GM12878 (cell line): ENCODE data around the gene ADCK1. TPM values are rescaled to one million over a fixed set of nuclear protein-coding genes. Genes with fewer than 3 reads are reported as not detected.

ENCODE experiments used
- ATAC-seq: fragments of 200-7000 bp; cut with Tn5 transposase; 3 replicates; pipeline ENCODE4 v1.9.1; 2020; ENCODE audit warnings: mild to moderate bottlenecking, moderate library complexity
- BruUV-seq: library from RNA; stranded (reverse); fragments of 400-500 nt; replicated peaks from 2 replicates; lab custom pipeline; 2021; lab: Mats Ljungman, UMichigan
- CTCF ChIA-PET: fragments of 300-600 bp; sonication (Branson Sonifier 250); formaldehyde crosslinking; extraction: SDS; loops from one replicate; lab custom pipeline; 2021; ENCODE audit warnings: inconsistent platforms; lab: Yijun Ruan, JAX
- POLR2A ChIA-PET: fragments of 350-600 bp; formaldehyde crosslinking; extraction: SDS; loops from one replicate; lab custom pipeline; 2021; ENCODE audit warnings: inconsistent platforms; lab: Charles Lee
- RAD21 ChIA-PET: fragments of 300-600 bp; sonication (Branson Sonifier 250); formaldehyde crosslinking; loops from one replicate; lab custom pipeline; 2023; ENCODE audit warnings: antibody characterized with exemption; ENCODE audit not compliant: unreplicated experiment; lab: Charles Lee
- SMC1A ChIA-PET: fragments of 300-600 bp; sonication (Branson Sonifier 250); formaldehyde crosslinking; loops from one replicate; lab custom pipeline; 2023; ENCODE audit not compliant: unreplicated experiment, uncharacterized antibody; lab: Charles Lee
- DNase-seq: peaks from one replicate; pipeline ENCODE4 v3.0.0-alpha.2; 2011; ENCODE audit warnings: low read depth, low spot score
- FAIRE-seq: peaks from 3 replicates; lab custom pipeline; 2011; peaks lifted over from hg19 to GRCh38; lab: Jason Lieb, UNC
- H2AFZ ChIP-seq: 2 replicates; pipeline ENCODE4 v1.6.0; 2011; ENCODE audit warnings: low read depth, low read length, control low read depth; ENCODE audit not compliant: control insufficient read depth
- H3K27ac ChIP-seq: 2 replicates; pipeline ENCODE4 v1.5.1; 2011; ENCODE audit warnings: control low read depth; ENCODE audit not compliant: control insufficient read depth, insufficient read depth
- H3K27me3 ChIP-seq, 2 experiments: replicated peaks in 1 of 2; 2 replicates each; pipeline versions ENCODE4 v1.6.0 to v1.6.1; 2011; ENCODE audit warnings: low read length in 1 of 2; ENCODE audit not compliant: control insufficient read depth in 2 of 2, insufficient read depth in 2 of 2
- H3K36me3 ChIP-seq, 2 experiments: 2 replicates each; pipeline ENCODE4 v1.5.1; 2011; ENCODE audit warnings: low read length in 1 of 2; ENCODE audit not compliant: control insufficient read depth in 2 of 2, insufficient read depth in 2 of 2
- H3K4me1 ChIP-seq: 2 replicates; pipeline ENCODE4 v1.6.1; 2011; ENCODE audit warnings: mild to moderate bottlenecking, low read length, moderate library complexity, mixed read lengths; ENCODE audit not compliant: control insufficient read depth, insufficient read depth
- H3K4me2 ChIP-seq: 2 replicates; pipeline ENCODE4 v1.6.0; 2011; ENCODE audit warnings: control low read depth; ENCODE audit not compliant: control insufficient read depth, insufficient read depth
- H3K4me3 ChIP-seq: fragments of 200-600 bp; sonication (generic); 2 replicates; pipeline ENCODE4 v1.5.1; 2016
- H3K79me2 ChIP-seq: 2 replicates; pipeline ENCODE4 v1.6.0; 2011; ENCODE audit warnings: low read length; ENCODE audit not compliant: control insufficient read depth, insufficient read depth
- H3K9ac ChIP-seq: 2 replicates; pipeline ENCODE4 v1.8.0; 2011; ENCODE audit warnings: low read length, control low read depth, mixed read lengths; ENCODE audit not compliant: control insufficient read depth, insufficient read depth
- H3K9me3 ChIP-seq: replicated peaks from 3 replicates; pipeline ENCODE4 v1.5.1; 2011; ENCODE audit warnings: mild to moderate bottlenecking, low read length; ENCODE audit not compliant: control insufficient read depth, insufficient read depth
- H4K20me1 ChIP-seq: 2 replicates; pipeline ENCODE4 v1.6.0; 2011; ENCODE audit not compliant: control insufficient read depth, insufficient read depth
- BHLHE40 ChIP-seq, 2 experiments: fragments of 450-650 bp in 1 of 2; IDR thresholded peaks; 2 replicates each; pipeline ENCODE4 v1.6.1; 2011 to 2017; ENCODE audit warnings: low read depth in 2 of 2, borderline replicate concordance in 1 of 2, improper control_type of control experiment in 1 of 2, low read length in 1 of 2, mild to moderate bottlenecking in 1 of 2
- DPF2 ChIP-seq: fragments of 450-650 bp; IDR thresholded peaks from 2 replicates; pipeline ENCODE4 v1.6.1; 2017; ENCODE audit warnings: mild to moderate bottlenecking
- ELK1 ChIP-seq: IDR thresholded peaks from 2 replicates; pipeline ENCODE4 v1.6.1; 2012; ENCODE audit warnings: low read depth, low read length, improper control_type of control experiment
- HCFC1 ChIP-seq: fragments of 150-350 bp; IDR thresholded peaks from 2 replicates; pipeline ENCODE4 v1.6.1; 2014; ENCODE audit warnings: low read length
- IKZF1 ChIP-seq: fragments of 450-650 bp; conservative IDR thresholded peaks from 2 replicates; pipeline ENCODE4 v1.6.1; 2017; ENCODE audit warnings: antibody characterized with exemption, mild to moderate bottlenecking
- KLF5 ChIP-seq: fragments of 450-650 bp; IDR thresholded peaks from 2 replicates; pipeline ENCODE4 v1.6.1; 2014; ENCODE audit warnings: mild to moderate bottlenecking; ENCODE audit not compliant: partially characterized antibody
- MLLT1 ChIP-seq: fragments of 450-650 bp; IDR thresholded peaks from 2 replicates; pipeline ENCODE4 v1.6.1; 2016; ENCODE audit warnings: mild to moderate bottlenecking
- NR2C2 ChIP-seq: IDR thresholded peaks from 2 replicates; pipeline ENCODE4 v1.6.1; 2011; ENCODE audit warnings: borderline replicate concordance, low read depth; ENCODE audit not compliant: control insufficient read depth, insufficient read length
- PAX8 ChIP-seq: fragments of 450-650 bp; IDR thresholded peaks from 2 replicates; pipeline ENCODE4 v1.6.1; 2017; ENCODE audit warnings: mild to moderate bottlenecking, moderate library complexity
- POLR2AphosphoS2 ChIP-seq: IDR thresholded peaks from 2 replicates; pipeline ENCODE4 v1.6.1; 2011; ENCODE audit warnings: low read depth, mild to moderate bottlenecking, low read length, improper control_type of control experiment, moderate library complexity
- RBBP5 ChIP-seq: fragments of 200-600 bp; sonication (generic); conservative IDR thresholded peaks from 2 replicates; pipeline ENCODE4 v1.6.1; 2016
- SKIL ChIP-seq: fragments of 450-650 bp; IDR thresholded peaks from 2 replicates; pipeline ENCODE4 v1.6.1; 2017; ENCODE audit warnings: mild to moderate bottlenecking, low read depth, inconsistent platforms; ENCODE audit not compliant: poor library complexity, severe bottlenecking
- SREBF1 ChIP-seq: IDR thresholded peaks from 2 replicates; pipeline ENCODE4 v1.6.1; 2012; ENCODE audit warnings: mild to moderate bottlenecking, low read length
- SREBF2 ChIP-seq: IDR thresholded peaks from 2 replicates; pipeline ENCODE4 v1.6.1; 2012; ENCODE audit warnings: mild to moderate bottlenecking, low read length
- STAT3 ChIP-seq: IDR thresholded peaks from 2 replicates; pipeline ENCODE4 v1.6.1; 2011; ENCODE audit warnings: low read depth, low read length, improper control_type of control experiment
- WGBS: methylation state at CpG from one replicate; pipeline ENCODE4 v1.1.6; 2016; ENCODE audit warnings: low lambda C conversion rate; ENCODE audit not compliant: insufficient replicate concordance, insufficient coverage; ENCODE audit errors: missing lambda C conversion rate; 5-methylcytosine and 5-hydroxymethylcytosine counted together
- in situ Hi-C: fragments of 300-500 bp; cut with MboI; formaldehyde crosslinking; loops from 9 replicates; pipeline ENCODE4 v1.14.3; 2018; ENCODE audit warnings: mixed read lengths
- intact Hi-C: fragments of 100-400 bp; cut with micrococcal nuclease; formaldehyde crosslinking; loops from one replicate; pipeline ENCODE4 v1.14.2; 2022; ENCODE audit not compliant: unreplicated experiment
- polyA plus RNA-seq, 11 experiments: library from polyadenylated mRNA; depleted of rRNA in 4 of 11; unstranded in 6 of 11; stranded (reverse) in 5 of 11; fragments of >200 nt; fragmentation: Nextera tagmentation in 4 of 11; fragmentation: Illumina TruSeq in 1 of 11; extraction: Ambion mirVana in 4 of 11; extraction: Trizol in 1 of 11; gene quantifications; 1 replicate in 1 of 11; 2 replicates in 10 of 11; pipeline versions ENCODE4 v1.2.1 to v1.2.3, GENCODE V29; 2011 to 2016; ENCODE audit warnings: inconsistent platforms in 2 of 11, missing spikeins in 2 of 11, low read depth in 1 of 11
- total RNA-seq, 4 experiments: library from RNA; depleted of rRNA in 3 of 4; stranded (reverse); fragments of >200 nt in 3 of 4; fragmentation: Illumina TruSeq in 1 of 4; extraction: Trizol in 1 of 4; gene quantifications; 2 replicates each; pipeline versions ENCODE4 v1.2.1 to v1.2.3, GENCODE V29; 2013 to 2021

Gene ADCK1
- total and polyA plus RNA-seq, 10 of the 15 experiments (the other 5 are each of a cell fraction or from before 2014, with no cell fraction given), result 3.3 to 8.5 (median 5.1) TPM

- Histone ChIP-seq H3K27me3 (no peaks in the 10 kb centered on the region), H3K9ac (no peak overlapping the region), H3K36me3 (no peaks in the 10 kb centered on the region; a peak in 1 of 4 replicates), H3K79me2 (no peaks in the 10 kb centered on the region), H3K27ac (no peak overlapping the region), H3K4me3 (no peak overlapping the region), H3K4me1 (no peaks in the 10 kb centered on the region), H3K9me3 (no peaks in the 10 kb centered on the region), H3K4me2 (no peak overlapping the region), H2AFZ (no peak overlapping the region), H4K20me1 (no peaks in the 10 kb centered on the region)
- DNase-seq (no peak), FAIRE-seq (no peak), ATAC-seq (no peak)
- intact Hi-C loops (no loop called here), in situ Hi-C loops (no loop called here)
- BruUV-seq, result no TSS peak
- SMC1A ChIA-PET, result no interaction called here
- 83% methylated on average over 3 of the region's 3 CpGs for WGBS
- TF ChIP-seq ELK1 (no peak), STAT3 (no peak), BHLHE40 (IDR thresholded peaks at IDR 0.05; ENCODE audit: borderline replicate concordance in 1 of 2, low read depth in 2 of 2, low read length in 1 of 2) (no peak), SREBF1 (no peak), SREBF2 (no peak), IKZF1 (no peak), KLF5 (no peak), MLLT1 (no peak), DPF2 (no peak), NR2C2 (no peak), POLR2AphosphoS2 (no peak), PAX8 (no peak), SKIL (no peak), HCFC1 (no peak), RBBP5 (no peak)
- POLR2A ChIA-PET, result no interaction called here
- RAD21 ChIA-PET, result no interaction called here
- CTCF ChIA-PET, result no interaction called here
Observed at GRCh38 chr14:77885367-77885766, 85.5 kb downstream of the ADCK1 start.
